ENCODE data around the gene FGGY.

GRCh38 chr1:59776960-59777852 lies 480.3 kb downstream of the FGGY start:
- TF ChIP-seq CTCF (IDR thresholded peaks at IDR 0.05) (no peak), POLR2A (IDR thresholded peaks at IDR 0.05) (no peak)
